Measurements from ENCODE around the gene DGUOK.

GRCh38 chr2:73915437-73915993 is 11.2 kb upstream of the DGUOK start:
- TF ChIP-seq CTCF (IDR thresholded peaks at IDR 0.05; ENCODE audit: low read depth, low read length) (no peak), EZH2phosphoT487 (IDR thresholded peaks at IDR 0.05; ENCODE audit: low read depth) (no peak)

Data from OCI-LY3 (cell line).